ENCODE data around the gene ZNF467. TPM values are rescaled to one million over a fixed set of nuclear protein-coding genes. Genes with fewer than 3 reads are reported as not detected.
A peak's percentile ranks its signal among the peaks of the same experiment; 100 is the strongest.

The ZNF467 gene
- total RNA-seq, 1 donor from 2014 or later, result 3.5 TPM

DNA sequence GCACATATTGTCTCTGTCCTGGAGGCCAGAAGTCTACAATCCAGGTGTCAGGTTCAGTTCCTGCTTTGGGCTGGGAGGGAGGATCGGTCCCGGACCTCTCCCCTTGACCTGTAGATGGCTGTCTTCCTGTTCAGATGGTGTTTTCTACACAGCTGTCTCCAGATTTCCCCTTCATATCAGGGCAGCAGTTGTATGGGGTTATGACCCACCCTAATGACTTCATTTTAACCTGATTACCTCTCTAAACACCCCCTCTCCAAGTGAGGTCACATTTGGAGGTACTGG lies 38.7 kb downstream of the ZNF467 start:
- H3K4me1 Mint-ChIP-seq (ENCODE audit: low read depth), result no peaks in the 10 kb centered on the region
- DNase-seq (ENCODE audit: low spot score), result no peak
- H3K27me3 Mint-ChIP-seq (ENCODE audit: low read depth), result peaks cover 4% of the 10 kb centered on the region
- no peaks in the 10 kb centered on the region for H3K9me3 Mint-ChIP-seq (ENCODE audit: low read depth)
- TF ChIP-seq, protein P1, sequence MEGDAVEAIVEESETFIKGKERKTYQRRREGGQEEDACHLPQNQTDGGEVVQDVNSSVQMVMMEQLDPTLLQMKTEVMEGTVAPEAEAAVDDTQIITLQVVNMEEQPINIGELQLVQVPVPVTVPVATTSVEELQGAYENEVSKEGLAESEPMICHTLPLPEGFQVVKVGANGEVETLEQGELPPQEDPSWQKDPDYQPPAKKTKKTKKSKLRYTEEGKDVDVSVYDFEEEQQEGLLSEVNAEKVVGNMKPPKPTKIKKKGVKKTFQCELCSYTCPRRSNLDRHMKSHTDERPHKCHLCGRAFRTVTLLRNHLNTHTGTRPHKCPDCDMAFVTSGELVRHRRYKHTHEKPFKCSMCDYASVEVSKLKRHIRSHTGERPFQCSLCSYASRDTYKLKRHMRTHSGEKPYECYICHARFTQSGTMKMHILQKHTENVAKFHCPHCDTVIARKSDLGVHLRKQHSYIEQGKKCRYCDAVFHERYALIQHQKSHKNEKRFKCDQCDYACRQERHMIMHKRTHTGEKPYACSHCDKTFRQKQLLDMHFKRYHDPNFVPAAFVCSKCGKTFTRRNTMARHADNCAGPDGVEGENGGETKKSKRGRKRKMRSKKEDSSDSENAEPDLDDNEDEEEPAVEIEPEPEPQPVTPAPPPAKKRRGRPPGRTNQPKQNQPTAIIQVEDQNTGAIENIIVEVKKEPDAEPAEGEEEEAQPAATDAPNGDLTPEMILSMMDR (IDR thresholded peaks at IDR 0.05), result no peak
- H3K27ac Mint-ChIP-seq (ENCODE audit: unreplicated experiment), result no peak overlapping the region
- peaks cover 16% of the 10 kb centered on the region for H3K36me3 Mint-ChIP-seq (ENCODE audit: low read depth)
- H3K4me3 Mint-ChIP-seq (ENCODE audit: unreplicated experiment), result no peak overlapping the region

DNA sequence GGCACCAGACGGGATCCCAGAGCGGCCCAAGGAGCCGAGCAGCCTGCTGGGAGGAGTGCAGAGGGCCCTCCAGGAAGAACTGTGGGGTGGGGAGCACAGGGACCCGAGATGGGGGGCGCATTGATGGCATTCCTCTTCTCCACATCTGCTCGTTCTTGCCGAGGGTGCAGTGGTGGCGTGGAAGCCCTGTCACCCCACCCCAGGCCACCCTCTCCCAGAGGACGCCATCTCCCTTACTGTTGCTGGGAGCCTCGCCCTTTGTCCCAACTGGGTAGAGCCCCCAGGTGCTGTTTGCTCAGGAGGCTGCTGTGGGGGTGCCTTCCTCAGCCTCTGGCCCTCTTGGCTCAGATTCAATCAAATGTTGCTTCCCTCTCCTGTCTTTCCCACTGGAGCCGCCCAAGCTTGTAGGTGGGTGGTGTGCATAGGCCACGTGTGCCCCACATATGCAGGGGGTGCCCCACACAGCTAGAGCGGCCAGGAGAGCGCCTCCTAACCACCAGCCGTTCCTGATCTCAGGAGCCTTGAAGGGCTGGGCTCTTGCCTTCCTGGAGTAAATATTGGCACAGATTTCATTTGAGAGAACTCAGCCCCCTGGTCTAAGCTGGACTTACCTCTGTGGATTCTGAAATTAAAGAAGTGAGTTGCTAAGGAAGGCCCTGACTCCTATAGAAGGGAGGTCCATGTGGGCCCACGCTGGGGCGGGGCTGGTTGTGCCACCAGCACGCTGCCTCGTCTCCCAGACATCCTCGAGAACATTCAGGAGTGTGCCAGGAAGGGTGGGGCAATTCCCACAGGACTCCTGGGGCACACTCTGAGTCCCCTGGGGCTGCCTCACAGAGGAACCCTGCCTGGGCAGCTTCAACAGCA lies 39.2 kb downstream of the ZNF467 start:
- Mint-ChIP-seq H3K9me3 (ENCODE audit: low read depth) (no peaks in the 10 kb centered on the region), H3K4me1 (ENCODE audit: low read depth) (no peaks in the 10 kb centered on the region), H3K36me3 (ENCODE audit: low read depth) (peaks cover 16% of the 10 kb centered on the region), H3K4me3 (ENCODE audit: unreplicated experiment) (no peak overlapping the region), H3K27ac (ENCODE audit: unreplicated experiment) (no peak overlapping the region), H3K27me3 (ENCODE audit: low read depth) (peaks cover 4% of the 10 kb centered on the region)
- DNase-seq (ENCODE audit: low spot score), result peak; percentile 61
- TF ChIP-seq, protein P1 (IDR thresholded peaks at IDR 0.05), result no peak

DNA sequence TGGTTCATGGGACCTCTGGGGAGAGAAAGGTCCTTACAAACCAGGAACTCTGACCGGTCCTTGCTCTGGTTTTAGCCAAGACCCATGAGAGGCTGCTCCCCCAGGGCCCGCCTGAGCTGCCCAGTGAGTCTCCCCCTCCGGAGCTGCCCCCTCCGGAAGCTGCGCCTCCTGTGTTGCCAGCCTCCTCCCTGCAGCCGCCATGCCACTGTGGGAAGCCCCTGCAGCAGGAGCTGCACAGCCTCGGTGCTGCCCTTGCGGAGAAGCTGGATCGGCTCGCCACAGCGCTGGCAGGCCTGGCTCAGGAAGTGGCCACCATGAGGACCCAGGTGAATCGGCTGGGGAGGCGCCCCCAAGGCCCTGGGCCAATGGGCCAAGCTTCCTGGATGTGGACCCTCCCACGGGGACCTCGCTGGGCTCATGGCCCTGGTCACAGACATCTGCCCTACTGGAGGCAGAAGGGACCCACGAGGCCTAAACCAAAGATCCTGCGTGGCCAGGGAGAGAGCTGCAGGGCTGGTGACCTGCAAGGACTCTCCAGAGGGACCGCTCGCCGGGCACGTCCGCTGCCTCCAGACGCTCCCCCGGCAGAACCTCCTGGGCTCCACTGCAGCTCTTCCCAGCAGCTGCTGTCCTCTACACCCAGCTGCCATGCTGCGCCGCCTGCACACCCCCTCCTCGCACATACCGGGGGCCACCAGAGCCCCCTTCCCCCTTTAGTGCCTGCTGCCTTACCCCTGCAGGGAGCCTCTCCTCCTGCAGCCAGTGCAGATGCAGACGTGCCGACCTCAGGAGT lies 40.1 kb downstream of the ZNF467 start:
- TF ChIP-seq, protein P1 (IDR thresholded peaks at IDR 0.05), result no peak
- peak; percentile 80 for DNase-seq (ENCODE audit: low spot score)
- H3K27me3 Mint-ChIP-seq (ENCODE audit: low read depth), result peaks cover 4% of the 10 kb centered on the region
- H3K4me1 Mint-ChIP-seq (ENCODE audit: low read depth), result no peaks in the 10 kb centered on the region
- H3K27ac Mint-ChIP-seq (ENCODE audit: unreplicated experiment), result no peak overlapping the region
- H3K36me3 Mint-ChIP-seq (ENCODE audit: low read depth), result peaks cover 17% of the 10 kb centered on the region
- H3K4me3 Mint-ChIP-seq (ENCODE audit: unreplicated experiment), result no peak overlapping the region
- H3K9me3 Mint-ChIP-seq (ENCODE audit: low read depth), result no peaks in the 10 kb centered on the region

DNA sequence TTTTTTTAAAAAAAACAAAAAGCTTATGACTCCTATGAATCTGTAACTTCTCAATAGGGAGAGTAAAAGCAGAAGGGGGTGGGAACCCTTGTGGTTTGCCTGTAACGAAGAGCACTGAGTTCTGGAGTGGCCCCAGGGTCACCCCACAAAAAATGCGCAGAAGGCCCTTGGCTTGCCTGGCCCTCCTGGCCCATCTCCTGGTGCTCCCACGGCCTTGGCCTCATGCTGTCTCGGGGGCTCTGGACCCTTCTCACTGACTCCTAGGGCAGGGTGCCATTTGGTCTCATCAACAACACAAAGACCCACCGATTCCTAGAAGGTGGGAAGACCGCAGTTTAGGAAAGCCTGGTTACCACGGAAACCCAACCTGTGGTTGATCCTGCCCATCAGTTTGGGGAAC lies 40.8 kb downstream of the ZNF467 start:
- DNase-seq (ENCODE audit: low spot score), result peak; percentile 38
- Mint-ChIP-seq H3K4me3 (ENCODE audit: unreplicated experiment) (no peak overlapping the region), H3K36me3 (ENCODE audit: low read depth) (peaks cover 20% of the 10 kb centered on the region), H3K9me3 (ENCODE audit: low read depth) (no peaks in the 10 kb centered on the region), H3K4me1 (ENCODE audit: low read depth) (no peaks in the 10 kb centered on the region), H3K27me3 (ENCODE audit: low read depth) (peaks cover 4% of the 10 kb centered on the region), H3K27ac (ENCODE audit: unreplicated experiment) (no peak overlapping the region)
- TF ChIP-seq, protein P1 (IDR thresholded peaks at IDR 0.05), result no peak

DNA sequence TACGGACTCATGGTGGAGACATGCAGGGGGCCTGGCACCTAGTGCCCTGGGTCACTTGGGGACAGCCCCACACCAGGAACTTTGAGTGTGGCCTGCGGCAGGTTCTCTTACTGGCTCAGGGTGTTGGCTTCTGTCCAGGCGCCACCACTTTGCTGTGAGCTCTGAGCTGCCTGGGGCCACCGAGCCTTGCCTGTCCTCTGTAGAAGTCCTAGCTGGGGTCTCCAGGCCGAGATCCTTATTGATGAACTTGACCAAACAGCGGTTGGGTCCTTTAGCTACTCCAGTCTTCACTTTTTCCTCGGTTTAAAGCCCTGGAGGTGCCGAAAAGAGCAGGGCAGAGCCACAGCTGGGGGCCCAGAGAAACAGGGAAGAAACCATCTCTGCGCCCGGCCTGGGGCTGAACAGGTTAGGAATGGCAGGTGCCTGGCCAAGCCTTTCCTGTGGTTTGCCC lies 41.3 kb downstream of the ZNF467 start:
- Mint-ChIP-seq H3K27me3 (ENCODE audit: low read depth) (peaks cover 4% of the 10 kb centered on the region), H3K27ac (ENCODE audit: unreplicated experiment) (no peak overlapping the region), H3K4me3 (ENCODE audit: unreplicated experiment) (no peak overlapping the region), H3K9me3 (ENCODE audit: low read depth) (no peaks in the 10 kb centered on the region), H3K36me3 (ENCODE audit: low read depth) (peaks cover 22% of the 10 kb centered on the region), H3K4me1 (ENCODE audit: low read depth) (no peaks in the 10 kb centered on the region)
- DNase-seq (ENCODE audit: low spot score), result peak; percentile 63
- TF ChIP-seq, protein P1 (IDR thresholded peaks at IDR 0.05), result no peak

Measured in chondrocyte (in vitro differentiated cells).